GM23338 (cell line): Measurements from ENCODE around the gene BICC1. TPM values are rescaled to one million over a fixed set of nuclear protein-coding genes. Genes with fewer than 3 reads are reported as not detected.
A peak's percentile ranks its signal among the peaks of the same experiment; 100 is the strongest.

Experiments
- ATAC-seq: fragments of 200-7000 bp; cut with Tn5 transposase; 3 replicates; pipeline ENCODE4 v1.9.1; 2020
- DNase-seq: peaks from one replicate; pipeline ENCODE4 v3.0.0-alpha.2; 2015; ENCODE audit warnings: low spot score
- H2AFZ ChIP-seq: fragments of 200-600 bp; sonication (generic); 2 replicates; pipeline ENCODE4 v1.8.0; 2016; ENCODE audit warnings: antibody characterized with exemption, mild to moderate bottlenecking, moderate library complexity
- H3F3A ChIP-seq: fragments of 200-600 bp; sonication (generic); replicated peaks from 2 replicates; pipeline ENCODE4 v1.8.0; 2017; ENCODE audit warnings: antibody characterized with exemption, mixed run types, low read depth
- H3K27ac ChIP-seq: fragments of 200-600 bp; sonication (generic); 2 replicates; pipeline ENCODE4 v1.6.1; 2016; ENCODE audit warnings: low read depth
- H3K27me3 ChIP-seq: fragments of 200-600 bp; sonication (generic); 2 replicates; pipeline ENCODE4 v1.8.0; 2016; ENCODE audit warnings: mild to moderate bottlenecking, mixed run types, moderate library complexity; ENCODE audit not compliant: insufficient read depth
- H3K36me3 ChIP-seq: fragments of 200-600 bp; sonication (generic); 2 replicates; pipeline ENCODE4 v1.8.0; 2016; ENCODE audit warnings: mild to moderate bottlenecking; ENCODE audit not compliant: insufficient read depth
- H3K4me1 ChIP-seq: fragments of 200-600 bp; sonication (generic); 2 replicates; pipeline ENCODE4 v1.8.0; 2016; ENCODE audit warnings: mild to moderate bottlenecking, moderate library complexity; ENCODE audit not compliant: insufficient read depth
- H3K4me2 ChIP-seq: fragments of 200-600 bp; sonication (generic); 2 replicates; pipeline ENCODE4 v1.7.1; 2017; ENCODE audit warnings: mixed run types
- H3K4me3 ChIP-seq: fragments of 200-600 bp; sonication (generic); 2 replicates; pipeline ENCODE4 v1.6.1; 2016; ENCODE audit warnings: mixed run types
- H3K79me2 ChIP-seq: fragments of 200-600 bp; sonication (generic); replicated peaks from 2 replicates; pipeline ENCODE4 v1.8.0; 2017; ENCODE audit warnings: mild to moderate bottlenecking; ENCODE audit not compliant: insufficient read depth
- H3K9me2 ChIP-seq: fragments of 200-600 bp; sonication (generic); 2 replicates; pipeline ENCODE4 v1.8.0; 2017; ENCODE audit not compliant: insufficient read depth
- H4K20me1 ChIP-seq: fragments of 200-600 bp; sonication (generic); replicated peaks from 2 replicates; pipeline ENCODE4 v1.8.0; 2017; ENCODE audit warnings: mild to moderate bottlenecking; ENCODE audit not compliant: insufficient read depth
- H3K27ac Mint-ChIP-seq: 2 replicates; pipeline ENCODE4 v1.8.0; 2020; ENCODE audit warnings: inconsistent platforms, mild to moderate bottlenecking, moderate library complexity, mixed read lengths
- H3K27me3 Mint-ChIP-seq: 3 replicates; pipeline ENCODE4 v1.8.0; 2022; ENCODE audit warnings: low read depth, mild to moderate bottlenecking, moderate library complexity, mixed read lengths, inconsistent platforms; ENCODE audit not compliant: insufficient read depth, poor library complexity
- H3K36me3 Mint-ChIP-seq: 3 replicates; pipeline ENCODE4 v1.8.0; 2021; ENCODE audit warnings: low read depth, mild to moderate bottlenecking, inconsistent platforms, moderate library complexity, mixed read lengths
- H3K4me1 Mint-ChIP-seq: 3 replicates; pipeline ENCODE4 v1.8.0; 2020; ENCODE audit warnings: mild to moderate bottlenecking, inconsistent platforms, mixed read lengths
- H3K4me3 Mint-ChIP-seq: 3 replicates; pipeline ENCODE4 v1.8.0; 2021; ENCODE audit warnings: moderate library complexity, mild to moderate bottlenecking, inconsistent platforms, mixed read lengths
- H3K9me3 Mint-ChIP-seq: 3 replicates; pipeline ENCODE4 v1.8.0; 2020; ENCODE audit warnings: moderate library complexity, mild to moderate bottlenecking, inconsistent platforms, mixed read lengths
- CREB1 ChIP-seq: fragments of 250-450 bp; sonication (Bioruptor Pico); IDR thresholded peaks from 2 replicates; pipeline ENCODE4 v1.5.0; 2020; ENCODE audit warnings: low read depth, mild to moderate bottlenecking, moderate library complexity
- CTCF ChIP-seq, 2 experiments: fragments of 200-600 bp in 1 of 2; sonication (generic) in 1 of 2; conservative IDR thresholded peaks; 2 replicates each; pipeline versions ENCODE4 v1.5.1 to v1.6.1; 2016 to 2017; ENCODE audit warnings: antibody characterized with exemption in 2 of 2, low read depth in 2 of 2, mild to moderate bottlenecking in 2 of 2, moderate library complexity in 1 of 2
- REST ChIP-seq: IDR thresholded peaks from one replicate; pipeline ENCODE4 v1.6.1; 2018; ENCODE audit warnings: antibody characterized with exemption; ENCODE audit not compliant: unreplicated experiment
- STAT1 ChIP-seq: IDR thresholded peaks from one replicate; pipeline ENCODE4 v1.6.1; 2016; ENCODE audit warnings: antibody characterized with exemption; ENCODE audit not compliant: unreplicated experiment
- ZNF114 ChIP-seq: fragments of 250-450 bp; sonication (Bioruptor Pico); IDR thresholded peaks from 2 replicates; pipeline ENCODE4 v1.5.0; 2020; ENCODE audit warnings: mild to moderate bottlenecking, moderate library complexity
- ZNF331 ChIP-seq: fragments of 250-450 bp; sonication (Bioruptor Pico); IDR thresholded peaks from 2 replicates; pipeline ENCODE4 v1.5.0; 2020; ENCODE audit warnings: low read depth, mild to moderate bottlenecking, moderate library complexity
- ZNF462 ChIP-seq: fragments of 250-450 bp; sonication (Bioruptor Pico); IDR thresholded peaks from 2 replicates; pipeline ENCODE4 v1.5.0; 2020; ENCODE audit warnings: mild to moderate bottlenecking, moderate library complexity
- polyA plus RNA-seq: library from polyadenylated mRNA; unstranded; fragments of >200 nt; fragmentation: Nextera tagmentation; extraction: Ambion mirVana; gene quantifications from 2 replicates; pipeline ENCODE4 v1.2.1, GENCODE V29; 2016
- total RNA-seq: library from RNA; depleted of rRNA; stranded (reverse); fragments of >200 nt; shearing (Covaris generic); gene quantifications from 2 replicates; pipeline ENCODE4 v1.2.3, GENCODE V29; 2014

Gene BICC1
- total and polyA plus RNA-seq, 2 experiments from 2014 or later = 1.3 to 2.2 TPM

- no peak for TF ChIP-seq ZNF462 (CRISPR knock-in tag)
Measured at GRCh38 chr10:58641708-58642107, 129.0 kb downstream of the BICC1 start (continued).

- Mint-ChIP-seq H3K27ac (peak overlapping the region; percentile 25; the same call in 1 of the 2 replicates), H3K4me3 (no peak overlapping the region), H3K36me3 (no peaks in the 10 kb centered on the region), H3K27me3 (no peaks in the 10 kb centered on the region), H3K9me3 (no peaks in the 10 kb centered on the region), H3K4me1 (peaks cover 17% of the 10 kb centered on the region)
- no peaks in the 10 kb centered on the region for H3F3A ChIP-seq
- no peak overlapping the region for H2AFZ ChIP-seq
- no peaks in the 10 kb centered on the region for H3K79me2 ChIP-seq
- no peak overlapping the region for H3K4me2 ChIP-seq
- ATAC-seq (no peak), DNase-seq (no peak)
- H3K27ac ChIP-seq = no peak overlapping the region
- H3K9me2 ChIP-seq = no peaks in the 10 kb centered on the region
- H3K36me3 ChIP-seq = no peaks in the 10 kb centered on the region
- no peaks in the 10 kb centered on the region for H4K20me1 ChIP-seq
- no peaks in the 10 kb centered on the region for H3K27me3 ChIP-seq
- H3K4me1 ChIP-seq = peaks cover 5% of the 10 kb centered on the region; the same call in 1 of the 2 replicates
- no peak overlapping the region for H3K4me3 ChIP-seq
- TF ChIP-seq STAT1 (no peak), ZNF114 (CRISPR knock-in tag) (no peak), REST (no peak), ZNF331 (no peak), CREB1 (CRISPR knock-in tag) (no peak), CTCF (conservative IDR thresholded peaks at IDR 0.05; ENCODE audit: low read depth in 2 of 2) (no peak)
Measured at GRCh38 chr10:58642283-58642682, 129.6 kb downstream of the BICC1 start.
